ENCODE measurements around the gene DYNC1I2.

DYNC1I2 gene

GRCh38 chr2:171785450-171785849 is 98.2 kb downstream of the DYNC1I2 start:
- DNase-seq: no peak

GRCh38 chr2:171787333-171788072 is 100.2 kb downstream of the DYNC1I2 start:
- DNase-seq: no peak

- DNase-seq: peak; percentile 60
Observed at GRCh38 chr2:171788316-171788993, 101.2 kb downstream of the DYNC1I2 start.

- DNase-seq: peak; percentile 58
Observed at GRCh38 chr2:171789956-171790355, 102.7 kb downstream of the DYNC1I2 start.

GRCh38 chr2:171791361-171791760 is 104.1 kb downstream of the DYNC1I2 start:
- no peak for DNase-seq

- no peak for DNase-seq
Observed at GRCh38 chr2:171792157-171792556, 104.9 kb downstream of the DYNC1I2 start.

GRCh38 chr2:171792886-171793580 is 105.8 kb downstream of the DYNC1I2 start:
- peak; percentile 16 for DNase-seq

GRCh38 chr2:171793691-171794678 is 106.7 kb downstream of the DYNC1I2 start:
- no peak for DNase-seq

GRCh38 chr2:171794918-171795317 is 107.6 kb downstream of the DYNC1I2 start:
- DNase-seq: peak; percentile 42
